Uterus (tissue), 2 donors: ENCODE measurements around the gene LCE2A.
"Not testable (repeated sequence)": the region's sequence is repeated elsewhere in the genome, so short reads cannot be mapped to it uniquely, and the experiment has no call there.

ENCODE experiments used
- POLR2A ChIP-seq, 2 donors: fragments of 450-650 bp; IDR thresholded peaks; one replicate each; pipeline ENCODE4 v1.6.1; 2016; ENCODE audit warnings: antibody characterized with exemption in 2 of 2, mild to moderate bottlenecking in 1 of 2, moderate library complexity in 1 of 2
- TF ChIP-seq, protein P1 (sequence below), 4 experiments: fragments of 200-600 bp in 2 of 4; fragments of 450-650 bp in 2 of 4; sonication (generic) in 2 of 4; IDR thresholded peaks; one replicate each; pipeline ENCODE4 v1.5.1; 2016 to 2019; ENCODE audit warnings: antibody characterized with exemption in 4 of 4, mild to moderate bottlenecking in 2 of 4, moderate library complexity in 1 of 4

DNA sequence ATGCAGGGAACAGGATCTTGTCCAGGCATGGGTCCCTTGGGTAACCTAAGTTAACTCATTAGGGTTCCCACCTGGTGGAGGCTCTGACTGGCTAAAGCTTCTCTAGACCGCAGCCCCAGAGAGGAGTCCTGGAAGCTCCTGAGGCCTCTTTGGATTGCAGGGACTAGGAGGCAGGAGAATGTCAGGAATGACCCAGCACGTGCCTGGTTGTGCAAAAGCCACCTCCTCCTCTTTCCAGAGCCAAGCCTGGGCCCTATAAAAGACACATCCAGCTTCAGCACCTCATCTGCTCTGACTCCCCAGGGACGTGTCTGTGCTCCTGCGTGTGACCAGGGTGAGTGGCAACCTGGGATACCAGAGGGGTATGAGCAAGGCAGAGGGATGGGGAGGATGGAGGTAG lies 12.3 kb upstream of the LCE2A start, which contains the start of gene LCE2B:
- TF ChIP-seq, protein P1, sequence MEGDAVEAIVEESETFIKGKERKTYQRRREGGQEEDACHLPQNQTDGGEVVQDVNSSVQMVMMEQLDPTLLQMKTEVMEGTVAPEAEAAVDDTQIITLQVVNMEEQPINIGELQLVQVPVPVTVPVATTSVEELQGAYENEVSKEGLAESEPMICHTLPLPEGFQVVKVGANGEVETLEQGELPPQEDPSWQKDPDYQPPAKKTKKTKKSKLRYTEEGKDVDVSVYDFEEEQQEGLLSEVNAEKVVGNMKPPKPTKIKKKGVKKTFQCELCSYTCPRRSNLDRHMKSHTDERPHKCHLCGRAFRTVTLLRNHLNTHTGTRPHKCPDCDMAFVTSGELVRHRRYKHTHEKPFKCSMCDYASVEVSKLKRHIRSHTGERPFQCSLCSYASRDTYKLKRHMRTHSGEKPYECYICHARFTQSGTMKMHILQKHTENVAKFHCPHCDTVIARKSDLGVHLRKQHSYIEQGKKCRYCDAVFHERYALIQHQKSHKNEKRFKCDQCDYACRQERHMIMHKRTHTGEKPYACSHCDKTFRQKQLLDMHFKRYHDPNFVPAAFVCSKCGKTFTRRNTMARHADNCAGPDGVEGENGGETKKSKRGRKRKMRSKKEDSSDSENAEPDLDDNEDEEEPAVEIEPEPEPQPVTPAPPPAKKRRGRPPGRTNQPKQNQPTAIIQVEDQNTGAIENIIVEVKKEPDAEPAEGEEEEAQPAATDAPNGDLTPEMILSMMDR (IDR thresholded peaks at IDR 0.05) = not testable (repeated sequence)
- TF ChIP-seq POLR2A (IDR thresholded peaks at IDR 0.05) = not testable (repeated sequence)
